DMS79 (cell line): ENCODE data around the gene CDC42BPA.
A peak's percentile ranks its signal among the peaks of the same experiment; 100 is the strongest.
"Not testable (repeated sequence)": the region's sequence is repeated elsewhere in the genome, so short reads cannot be mapped to it uniquely, and the experiment has no call there.

Experiments
- DNase-seq: peaks from one replicate; lab custom pipeline; 2025; lab: John Stamatoyannopoulos, UW

The CDC42BPA gene

GRCh38 chr1:227308367-227309336, 9.6 kb downstream of the CDC42BPA start:
- DNase-seq = no peak

- DNase-seq = peak; percentile 29
Measured at GRCh38 chr1:227306689-227307088, 11.6 kb downstream of the CDC42BPA start.

GRCh38 chr1:227305894-227306626, 12.2 kb downstream of the CDC42BPA start:
- peak; percentile 14 for DNase-seq

DNA sequence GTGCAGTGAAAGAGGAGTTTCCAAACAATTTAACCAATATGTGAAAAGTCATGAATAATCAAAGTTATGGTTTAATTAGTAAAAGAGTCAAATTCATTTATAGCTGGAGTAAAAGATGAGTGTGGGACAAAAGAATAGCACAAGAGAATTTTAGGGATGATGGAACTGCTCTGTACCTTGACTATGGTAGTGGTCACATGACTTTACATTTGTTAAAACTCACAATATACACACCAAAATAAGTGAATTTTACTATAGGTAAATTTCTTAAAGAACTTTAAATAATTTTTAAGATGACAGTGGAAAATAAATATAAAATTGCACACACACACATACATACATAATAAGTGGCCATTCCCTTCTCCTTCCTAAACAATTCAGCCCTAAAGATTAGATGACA, 13.6 kb downstream of the CDC42BPA start:
- no peak for DNase-seq

DNA sequence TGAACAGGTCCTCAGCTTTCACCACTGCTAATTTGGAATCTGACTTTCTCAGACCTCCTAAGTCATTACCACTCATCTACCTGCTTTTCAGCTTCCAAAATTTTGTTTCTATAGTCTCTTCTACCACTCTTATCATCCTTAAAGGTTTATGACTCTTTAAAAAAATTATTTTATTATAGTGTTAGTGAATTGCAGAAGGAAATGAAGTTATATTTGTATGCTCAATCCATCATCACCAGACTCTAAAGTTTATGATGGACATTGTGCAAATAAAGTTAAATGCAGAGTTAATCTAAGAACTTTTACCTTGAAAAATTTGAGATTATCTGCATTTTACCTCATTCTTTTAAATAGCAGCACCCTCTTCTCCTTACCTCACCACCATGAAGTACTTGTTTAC, 14.6 kb downstream of the CDC42BPA start:
- no peak for DNase-seq

DNA sequence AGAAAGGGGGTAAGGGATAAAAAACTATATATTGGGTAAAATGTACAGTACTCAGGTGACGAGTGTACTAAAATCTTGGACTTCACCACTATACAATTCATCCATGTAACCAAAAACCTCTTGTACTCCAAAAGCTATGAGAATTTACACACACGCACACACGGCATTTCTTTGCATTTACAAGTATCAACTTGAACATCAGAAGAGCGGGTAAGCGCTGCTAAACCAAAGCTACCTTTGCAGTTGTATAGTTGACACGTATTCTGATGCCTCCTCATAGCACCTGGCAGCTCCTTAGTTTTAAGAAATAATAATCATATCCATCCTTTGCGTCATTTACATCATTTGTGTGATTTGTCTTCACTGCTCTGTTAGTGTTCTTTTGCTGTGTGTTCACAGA, 17.6 kb downstream of the CDC42BPA start:
- no peak for DNase-seq

DNA sequence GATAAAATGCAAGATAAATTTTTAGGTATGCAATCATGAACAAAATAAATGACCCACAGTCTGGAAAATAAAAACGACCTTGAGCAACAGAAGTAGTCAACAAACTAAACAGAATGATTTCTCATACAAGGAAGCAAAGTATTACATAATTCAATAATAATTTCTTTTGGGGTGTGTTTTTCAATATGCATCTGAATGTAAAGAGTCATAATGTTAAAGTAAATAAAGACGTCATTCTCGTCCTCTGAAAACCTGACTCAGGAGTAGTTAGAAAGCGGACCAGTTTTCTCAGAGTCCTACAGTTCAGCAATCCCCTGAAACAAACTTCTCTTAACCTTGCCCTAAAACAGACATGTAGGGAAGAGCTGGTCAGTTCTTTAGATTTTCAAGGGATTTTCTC, 18.6 kb downstream of the CDC42BPA start:
- no peak for DNase-seq

DNA sequence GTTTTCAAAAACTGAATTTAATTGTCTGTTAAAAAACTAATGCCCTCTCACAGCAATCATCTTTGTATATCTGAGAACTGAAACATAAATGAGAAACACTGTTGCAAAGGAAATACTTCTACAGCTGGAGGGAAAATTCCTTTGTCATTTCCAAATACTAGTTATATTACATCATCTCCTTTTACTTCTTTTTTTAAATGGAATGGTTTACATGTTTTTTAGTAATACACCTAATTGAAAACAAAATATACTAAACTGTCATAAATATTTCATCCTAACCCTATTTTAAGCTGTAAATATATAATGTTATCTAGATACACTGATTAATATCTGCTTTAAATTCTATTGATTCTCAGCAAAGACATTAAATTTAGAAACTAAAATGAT, 19.1 kb downstream of the CDC42BPA start:
- no peak for DNase-seq

GRCh38 chr1:227298512-227299240, 19.6 kb downstream of the CDC42BPA start:
- no peak for DNase-seq

GRCh38 chr1:227297073-227297793, 21.1 kb downstream of the CDC42BPA start:
- DNase-seq = no peak

GRCh38 chr1:227295609-227296008, 22.7 kb downstream of the CDC42BPA start:
- no peak for DNase-seq

GRCh38 chr1:227285745-227286144, 32.5 kb downstream of the CDC42BPA start:
- DNase-seq = no peak

DNA sequence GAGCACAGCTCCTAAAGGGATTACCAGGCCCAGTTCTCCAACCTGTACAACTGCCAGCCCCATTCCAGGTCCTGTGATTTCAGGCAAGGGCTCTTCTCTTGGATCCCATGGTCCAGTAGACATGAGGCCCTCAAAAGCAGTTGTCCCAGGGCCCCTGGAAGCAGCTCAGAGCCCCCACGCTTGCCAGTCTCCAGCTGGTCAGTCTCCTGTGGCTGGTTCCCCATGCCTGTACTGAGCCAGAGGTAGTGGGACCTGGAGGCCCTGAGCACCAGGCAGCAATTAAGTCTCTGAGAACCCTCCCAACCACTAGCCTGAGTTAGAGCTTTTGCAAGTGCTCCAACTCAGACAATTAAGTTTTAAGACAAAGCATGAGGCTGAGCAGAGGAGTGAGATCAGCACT, 36.9 kb downstream of the CDC42BPA start:
- DNase-seq = no peak

DNA sequence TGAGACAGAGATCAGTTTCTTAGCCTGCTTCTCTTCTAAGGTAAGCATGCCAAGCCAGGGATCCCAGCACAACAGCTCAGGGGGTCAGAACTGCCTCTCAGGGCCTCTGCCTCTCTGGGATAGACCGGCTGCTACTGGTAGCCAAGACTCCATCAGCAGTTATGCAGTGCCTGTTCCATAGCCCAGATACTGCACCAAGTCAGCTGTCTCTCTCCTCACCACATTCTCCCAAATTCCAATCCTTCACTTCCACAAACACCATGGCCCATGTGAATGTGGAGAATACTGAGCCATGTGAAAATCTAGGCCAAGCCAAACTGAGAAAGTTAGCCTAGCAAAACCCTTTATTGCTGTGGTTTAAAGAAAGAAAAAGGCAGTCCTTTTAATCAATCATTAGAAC, 37.5 kb downstream of the CDC42BPA start:
- DNase-seq = no peak

GRCh38 chr1:227276156-227276693, 42.1 kb downstream of the CDC42BPA start:
- DNase-seq = not testable (repeated sequence)

- no peak for DNase-seq
Measured at GRCh38 chr1:227273557-227273956, 44.7 kb downstream of the CDC42BPA start.

- no peak for DNase-seq
Measured at GRCh38 chr1:227272428-227272827, 45.9 kb downstream of the CDC42BPA start.

- DNase-seq = no peak
Measured at GRCh38 chr1:227270554-227270953, 47.7 kb downstream of the CDC42BPA start.

DNA sequence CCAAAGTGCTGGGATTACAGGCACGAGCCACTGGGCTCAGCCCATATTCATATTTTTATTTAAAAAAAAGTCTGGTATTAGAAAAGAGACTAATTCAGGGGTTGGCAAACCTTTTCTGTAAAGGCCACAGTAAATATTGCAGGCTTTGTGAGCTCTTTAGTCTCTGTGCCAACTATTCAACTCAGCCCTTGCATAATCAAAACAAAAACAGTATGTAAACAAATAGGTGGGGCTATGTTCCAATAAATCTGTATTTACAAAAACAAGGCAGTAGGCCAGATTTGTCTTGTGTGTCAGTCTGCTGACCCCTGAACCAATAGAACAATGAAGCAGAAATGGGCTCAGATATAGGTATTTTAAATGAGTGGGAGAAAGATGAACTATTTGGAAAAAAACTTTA, 49.3 kb downstream of the CDC42BPA start:
- DNase-seq = no peak

GRCh38 chr1:227265891-227266290, 52.4 kb downstream of the CDC42BPA start:
- DNase-seq = no peak

- no peak for DNase-seq
Measured at GRCh38 chr1:227263869-227264268, 54.4 kb downstream of the CDC42BPA start.
